H54 (cell line): ENCODE measurements around the gene ZC3H18.

Experiments
- DNase-seq: peaks from one replicate; pipeline ENCODE4 v3.0.0; 2011; ENCODE audit warnings: low spot score, mixed read lengths; ENCODE audit not compliant: insufficient read length
- FAIRE-seq: peaks from 3 replicates; lab custom pipeline; 2011; peaks lifted over from hg19 to GRCh38; lab: Jason Lieb, UNC
- POLR2A ChIP-seq: IDR thresholded peaks from 2 replicates; pipeline ENCODE4 v1.6.1; 2011; ENCODE audit warnings: low read depth, mild to moderate bottlenecking, low read length

ZC3H18 gene

GRCh38 chr16:88651276-88651988, 81.2 kb downstream of the ZC3H18 start:
- DNase-seq = no peak
- FAIRE-seq = no peak
- no peak for TF ChIP-seq POLR2A

- no peak for DNase-seq
- no peak for TF ChIP-seq POLR2A
- FAIRE-seq = no peak
These were observed 82.0 kb downstream of the ZC3H18 start for GRCh38 chr16:88651989-88652761.

- FAIRE-seq (no peak), DNase-seq (no peak)
- no peak for TF ChIP-seq POLR2A
These were observed 82.5 kb downstream of the ZC3H18 start for GRCh38 chr16:88652762-88653063.

GRCh38 chr16:88653101-88653500, 82.9 kb downstream of the ZC3H18 start:
- FAIRE-seq (no peak), DNase-seq (no peak)
- TF ChIP-seq POLR2A = no peak

GRCh38 chr16:88653596-88654362, 83.6 kb downstream of the ZC3H18 start:
- TF ChIP-seq POLR2A = no peak
- DNase-seq (no peak), FAIRE-seq (no peak)

- TF ChIP-seq POLR2A = no peak
- DNase-seq = no peak
- no peak for FAIRE-seq
These were observed 84.3 kb downstream of the ZC3H18 start for GRCh38 chr16:88654363-88655052.

GRCh38 chr16:88655053-88655732, 85.0 kb downstream of the ZC3H18 start:
- FAIRE-seq (no peak), DNase-seq (no peak)
- no peak for TF ChIP-seq POLR2A

- DNase-seq = no peak
- no peak for TF ChIP-seq POLR2A
- no peak for FAIRE-seq
These were observed 85.6 kb downstream of the ZC3H18 start for GRCh38 chr16:88655733-88656281.

GRCh38 chr16:88656291-88656980, 86.2 kb downstream of the ZC3H18 start:
- DNase-seq (no peak), FAIRE-seq (no peak)
- no peak for TF ChIP-seq POLR2A

GRCh38 chr16:88657371-88657770, 87.2 kb downstream of the ZC3H18 start:
- FAIRE-seq (no peak), DNase-seq (no peak)
- TF ChIP-seq POLR2A = no peak

- FAIRE-seq (no peak), DNase-seq (no peak)
- TF ChIP-seq POLR2A = no peak
These were observed 88.5 kb downstream of the ZC3H18 start for GRCh38 chr16:88658714-88659113.

GRCh38 chr16:88659160-88659559, 89.0 kb downstream of the ZC3H18 start:
- no peak for FAIRE-seq
- no peak for DNase-seq
- TF ChIP-seq POLR2A = no peak
